ENCODE measurements around the gene WDR90.

Gene WDR90

DNA sequence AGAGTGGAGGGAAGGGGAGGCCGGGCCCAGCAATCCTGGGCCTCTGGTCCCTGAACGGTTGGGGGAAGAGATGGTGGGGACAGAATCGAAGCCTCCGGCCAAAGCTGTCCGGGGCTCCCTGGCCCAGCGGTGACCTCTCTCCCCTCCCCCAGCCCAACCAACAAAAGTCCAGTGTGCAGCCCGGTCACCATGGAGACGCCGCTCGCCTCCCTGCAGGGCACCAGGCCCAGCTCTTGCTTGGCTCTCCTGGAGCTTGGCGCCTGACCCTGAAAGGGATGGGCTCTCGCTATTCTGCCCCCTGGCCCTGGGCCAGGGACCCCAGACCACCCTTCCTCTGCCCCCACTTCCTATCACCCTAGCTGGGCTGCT lies 67.0 kb downstream of the WDR90 start:
- Histone ChIP-seq H3K4me1 (ENCODE audit: control insufficient read depth, insufficient read depth, low read length) (peaks cover 37% of the 10 kb centered on the region), H3K36me3 (ENCODE audit: control insufficient read depth, insufficient read depth, low read length) (no peaks in the 10 kb centered on the region), H3K4me3 (ENCODE audit: low read length) (no peak overlapping the region), H3K9ac (ENCODE audit: low read length) (peak overlapping the region; percentile 3), H3K27me3 (ENCODE audit: control insufficient read depth, insufficient read depth, low read length) (peaks cover 29% of the 10 kb centered on the region), H3K9me3 (ENCODE audit: control insufficient read depth, low read length) (no peaks in the 10 kb centered on the region)

DNA sequence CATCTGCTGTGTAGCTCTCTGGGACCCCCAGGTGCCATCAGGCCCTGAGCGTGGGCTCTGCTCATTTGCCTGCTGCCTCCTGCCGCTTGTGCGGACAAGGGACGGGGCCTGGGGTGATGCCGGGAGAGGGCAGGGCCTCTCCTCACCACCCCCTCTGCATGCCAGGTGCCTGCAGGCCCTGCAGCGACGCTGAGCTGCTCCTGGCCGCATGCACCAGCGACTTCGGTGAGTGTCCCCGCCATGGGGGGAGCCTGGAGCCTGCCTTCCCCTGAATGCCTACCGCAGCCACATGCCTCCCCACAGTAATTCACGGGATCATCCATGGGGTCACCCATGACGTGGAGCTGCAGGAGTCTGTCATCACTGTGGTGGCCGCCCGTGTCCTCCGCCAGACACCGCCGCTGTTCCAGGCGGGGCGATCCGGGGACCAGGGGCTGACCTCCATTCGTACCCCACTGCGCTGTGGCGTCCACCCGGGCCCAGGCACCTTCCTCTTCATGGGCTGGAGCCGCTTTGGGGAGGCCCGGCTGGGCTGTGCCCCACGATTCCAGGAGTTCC lies 67.7 kb downstream of the WDR90 start:
- Histone ChIP-seq H3K4me3 (ENCODE audit: low read length) (no peak overlapping the region), H3K27me3 (ENCODE audit: control insufficient read depth, insufficient read depth, low read length) (peaks cover 24% of the 10 kb centered on the region), H3K9ac (ENCODE audit: low read length) (no peak overlapping the region), H3K36me3 (ENCODE audit: control insufficient read depth, insufficient read depth, low read length) (no peaks in the 10 kb centered on the region), H3K4me1 (ENCODE audit: control insufficient read depth, insufficient read depth, low read length) (peaks cover 42% of the 10 kb centered on the region), H3K9me3 (ENCODE audit: control insufficient read depth, low read length) (no peaks in the 10 kb centered on the region)

All from mucosa of stomach (tissue), 1 donor.